HEK293 (cell line): ENCODE measurements around the gene TMEM125.

Experiments used
- CTCF ChIA-PET: fragments of 350-600 bp; formaldehyde crosslinking; extraction: SDS; loops from one replicate; lab custom pipeline; 2021; ENCODE audit warnings: antibody characterized with exemption; lab: Yijun Ruan, JAX
- POLR2A ChIA-PET: fragments of 300-600 bp; formaldehyde crosslinking; extraction: SDS; loops from one replicate; lab custom pipeline; 2020; ENCODE audit warnings: antibody characterized with exemption, inconsistent platforms; lab: Yijun Ruan, JAX
- H3K27ac ChIP-seq: fragments of 200-500 bp; sonication (Bioruptor generic); 2 replicates; pipeline ENCODE4 v1.5.1; 2014; ENCODE audit warnings: low read depth, low read length, control low read depth, inconsistent platforms; ENCODE audit errors: extremely low read depth
- H3K36me3 ChIP-seq, 2 experiments: fragments of 200-500 bp in 1 of 2; sonication (Bioruptor generic) in 1 of 2; 1 replicate in 1 of 2; 2 replicates in 1 of 2; pipeline ENCODE4 v1.5.1; 2014 to 2017; ENCODE audit warnings: inconsistent platforms in 2 of 2, low read length in 2 of 2; ENCODE audit not compliant: control insufficient read depth in 2 of 2, insufficient read depth in 1 of 2
- H3K4me1 ChIP-seq: fragments of 200-500 bp; sonication (Bioruptor generic); 2 replicates; pipeline ENCODE4 v1.5.1; 2014; ENCODE audit warnings: mild to moderate bottlenecking, low read length, inconsistent platforms; ENCODE audit not compliant: control insufficient read depth, insufficient read depth
- H3K4me3 ChIP-seq: 2 replicates; pipeline ENCODE4 v1.5.1; 2011; ENCODE audit warnings: low read depth, mild to moderate bottlenecking, control low read depth, low read length, moderate library complexity
- H3K9me3 ChIP-seq: fragments of 200-500 bp; sonication (Bioruptor generic); 2 replicates; pipeline ENCODE4 v1.5.1; 2014; ENCODE audit warnings: low read depth, low read length, inconsistent platforms; ENCODE audit not compliant: control insufficient read depth, insufficient read depth
- GLI2 ChIP-seq: fragments of 450-650 bp; formaldehyde crosslinking; IDR thresholded peaks from 2 replicates; pipeline ENCODE4; 2017; ENCODE audit warnings: missing biosample characterization, missing genetic modification characterization, low read depth, borderline replicate concordance
- KLF9 ChIP-seq: fragments of 450-650 bp; formaldehyde crosslinking; IDR thresholded peaks from 2 replicates; pipeline ENCODE4 v1.5.1; 2016; ENCODE audit warnings: missing biosample characterization, missing genetic modification characterization, low read depth
- OSR2 ChIP-seq: fragments of 450-650 bp; formaldehyde crosslinking; IDR thresholded peaks from 2 replicates; pipeline ENCODE4 v1.5.1; 2016; ENCODE audit warnings: missing biosample characterization, missing genetic modification characterization
- PRDM1 ChIP-seq: fragments of 450-650 bp; formaldehyde crosslinking; IDR thresholded peaks from 2 replicates; pipeline ENCODE4; 2016; ENCODE audit warnings: missing biosample characterization, missing genetic modification characterization
- SCRT1 ChIP-seq: fragments of 450-650 bp; formaldehyde crosslinking; IDR thresholded peaks from 2 replicates; pipeline ENCODE4 v1.5.1; 2016; ENCODE audit warnings: missing biosample characterization, missing genetic modification characterization, borderline replicate concordance
- SCRT2 ChIP-seq: fragments of 450-650 bp; formaldehyde crosslinking; IDR thresholded peaks from 2 replicates; pipeline ENCODE4 v1.5.1; 2016; ENCODE audit warnings: missing biosample characterization, missing genetic modification characterization
- ZBTB21 ChIP-seq: fragments of 450-650 bp; formaldehyde crosslinking; IDR thresholded peaks from 2 replicates; pipeline ENCODE4 v1.5.1; 2017; ENCODE audit warnings: missing biosample characterization, missing genetic modification characterization
- ZBTB7A ChIP-seq: fragments of 450-650 bp; formaldehyde crosslinking; IDR thresholded peaks from 2 replicates; pipeline ENCODE4 v1.5.1; 2016; ENCODE audit warnings: low read depth, missing biosample characterization, missing genetic modification characterization
- ZBTB8A ChIP-seq: fragments of 450-650 bp; formaldehyde crosslinking; IDR thresholded peaks from 2 replicates; pipeline ENCODE4 v1.5.1; 2016; ENCODE audit warnings: missing biosample characterization, missing genetic modification characterization
- ZEB2 ChIP-seq: fragments of 450-650 bp; formaldehyde crosslinking; IDR thresholded peaks from 2 replicates; pipeline ENCODE4 v1.5.1; 2016; ENCODE audit warnings: missing biosample characterization, missing genetic modification characterization
- ZNF114 ChIP-seq: fragments of 450-650 bp; formaldehyde crosslinking; IDR thresholded peaks from 2 replicates; pipeline ENCODE4 v1.5.0; 2017; ENCODE audit warnings: missing biosample characterization, missing genetic modification characterization
- ZNF16 ChIP-seq: fragments of 450-650 bp; formaldehyde crosslinking; IDR thresholded peaks from 2 replicates; pipeline ENCODE4 v1.5.1; 2016; ENCODE audit warnings: low read depth, missing biosample characterization, missing genetic modification characterization
- ZNF202 ChIP-seq: fragments of 450-650 bp; formaldehyde crosslinking; IDR thresholded peaks from 2 replicates; pipeline ENCODE4 v1.5.1; 2016; ENCODE audit warnings: missing biosample characterization, missing genetic modification characterization, borderline replicate concordance
- ZNF211 ChIP-seq: fragments of 450-650 bp; formaldehyde crosslinking; IDR thresholded peaks from 2 replicates; pipeline ENCODE4 v1.5.1; 2016; ENCODE audit warnings: low read depth, missing biosample characterization, missing genetic modification characterization
- ZNF266 ChIP-seq: fragments of 450-650 bp; formaldehyde crosslinking; IDR thresholded peaks from 2 replicates; pipeline ENCODE4 v1.5.1; 2016; ENCODE audit warnings: missing biosample characterization, missing genetic modification characterization, low read depth
- ZNF335 ChIP-seq: fragments of 450-650 bp; formaldehyde crosslinking; conservative IDR thresholded peaks from 2 replicates; pipeline ENCODE4 v1.5.1; 2016; ENCODE audit warnings: missing biosample characterization, missing genetic modification characterization
- ZNF426 ChIP-seq: fragments of 450-650 bp; formaldehyde crosslinking; IDR thresholded peaks from 2 replicates; pipeline ENCODE4 v1.5.1; 2017; ENCODE audit warnings: missing biosample characterization, missing genetic modification characterization, mild to moderate bottlenecking, inconsistent platforms, moderate library complexity
- ZNF561 ChIP-seq: fragments of 450-650 bp; IDR thresholded peaks from 2 replicates; pipeline ENCODE4 v1.5.1; 2018; ENCODE audit warnings: missing biosample characterization, missing genetic modification characterization, borderline replicate concordance
- ZNF621 ChIP-seq: fragments of 450-650 bp; formaldehyde crosslinking; IDR thresholded peaks from 2 replicates; pipeline ENCODE4 v1.5.1; 2017; ENCODE audit warnings: missing biosample characterization, missing genetic modification characterization
- ZNF626 ChIP-seq: fragments of 450-650 bp; sonication (Bioruptor Pico); formaldehyde crosslinking; IDR thresholded peaks from 2 replicates; pipeline ENCODE4 v1.5.1; 2018; ENCODE audit warnings: missing biosample characterization, missing genetic modification characterization, inconsistent platforms
- ZNF670 ChIP-seq: fragments of 450-650 bp; formaldehyde crosslinking; IDR thresholded peaks from 2 replicates; pipeline ENCODE4 v1.5.1; 2016; ENCODE audit warnings: missing biosample characterization, missing genetic modification characterization, low read depth
- ZXDB ChIP-seq: fragments of 450-650 bp; formaldehyde crosslinking; IDR thresholded peaks from 2 replicates; pipeline ENCODE4 v1.5.1; 2016; ENCODE audit warnings: missing biosample characterization, missing genetic modification characterization
- TF ChIP-seq, protein P1 (sequence below): fragments of 450-650 bp; formaldehyde crosslinking; optimal IDR thresholded peaks from 2 replicates; pipeline ENCODE3; 2016; ENCODE audit warnings: missing biosample characterization, mild to moderate bottlenecking, missing genetic modification characterization
- TF ChIP-seq, protein P2 (sequence below): fragments of 450-650 bp; formaldehyde crosslinking; IDR thresholded peaks from 2 replicates; pipeline ENCODE4; 2016; ENCODE audit warnings: missing biosample characterization, missing genetic modification characterization
- TF ChIP-seq, protein P3 (sequence below): fragments of 450-650 bp; formaldehyde crosslinking; IDR thresholded peaks from 2 replicates; pipeline ENCODE4 v1.5.1; 2016; ENCODE audit warnings: missing biosample characterization, missing genetic modification characterization
- TF ChIP-seq, protein P4 (sequence below): fragments of 450-650 bp; IDR thresholded peaks from 2 replicates; pipeline ENCODE4 v1.5.1; 2018; ENCODE audit warnings: missing biosample characterization, mild to moderate bottlenecking, missing genetic modification characterization
- TF ChIP-seq, protein P5 (sequence below): fragments of 450-650 bp; formaldehyde crosslinking; IDR thresholded peaks from 2 replicates; pipeline ENCODE4 v1.5.1; 2017; ENCODE audit warnings: missing biosample characterization, missing genetic modification characterization

Gene TMEM125

DNA sequence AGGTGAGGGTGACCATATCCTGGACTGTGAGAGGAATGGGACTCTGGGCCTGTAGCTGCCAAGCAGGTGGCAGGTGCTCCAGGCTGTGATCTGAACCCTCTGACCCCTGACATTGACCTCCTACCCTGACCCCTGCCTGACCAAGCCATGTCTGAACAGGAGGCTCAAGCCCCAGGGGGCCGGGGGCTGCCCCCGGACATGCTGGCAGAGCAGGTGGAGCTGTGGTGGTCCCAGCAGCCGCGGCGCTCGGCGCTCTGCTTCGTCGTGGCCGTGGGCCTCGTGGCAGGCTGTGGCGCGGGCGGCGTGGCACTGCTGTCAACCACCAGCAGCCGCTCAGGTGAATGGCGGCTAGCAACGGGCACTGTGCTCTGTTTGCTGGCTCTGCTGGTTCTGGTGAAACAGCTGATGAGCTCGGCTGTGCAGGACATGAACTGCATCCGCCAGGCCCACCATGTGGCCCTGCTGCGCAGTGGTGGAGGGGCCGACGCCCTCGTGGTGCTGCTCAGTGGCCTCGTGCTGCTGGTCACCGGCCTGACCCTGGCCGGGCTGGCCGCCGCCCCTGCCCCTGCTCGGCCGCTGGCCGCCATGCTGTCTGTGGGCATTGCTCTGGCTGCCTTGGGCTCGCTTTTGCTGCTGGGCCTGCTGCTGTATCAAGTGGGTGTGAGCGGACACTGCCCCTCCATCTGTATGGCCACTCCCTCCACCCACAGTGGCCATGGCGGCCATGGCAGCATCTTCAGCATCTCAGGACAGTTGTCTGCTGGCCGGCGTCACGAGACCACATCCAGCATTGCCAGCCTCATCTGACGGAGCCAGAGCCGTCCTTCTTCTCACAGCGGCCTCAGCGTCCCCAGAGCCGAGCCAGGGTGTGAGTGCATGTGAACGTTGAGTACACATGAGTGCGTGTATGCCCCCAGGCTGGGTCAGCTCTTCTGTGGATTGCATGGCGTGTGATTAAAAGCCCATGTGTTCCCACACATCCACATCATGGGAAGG lies 3.1 kb downstream of the TMEM125 start:
- TF ChIP-seq ZEB2 = no peak
- no peak for TF ChIP-seq KLF9
- TF ChIP-seq ZNF211 = no peak
- no peak for TF ChIP-seq ZNF426 (tag by site-specific recombination)
- TF ChIP-seq SCRT1 (tag by site-specific recombination) = no peak
- TF ChIP-seq ZNF16 = no peak
- TF ChIP-seq, protein P1, sequence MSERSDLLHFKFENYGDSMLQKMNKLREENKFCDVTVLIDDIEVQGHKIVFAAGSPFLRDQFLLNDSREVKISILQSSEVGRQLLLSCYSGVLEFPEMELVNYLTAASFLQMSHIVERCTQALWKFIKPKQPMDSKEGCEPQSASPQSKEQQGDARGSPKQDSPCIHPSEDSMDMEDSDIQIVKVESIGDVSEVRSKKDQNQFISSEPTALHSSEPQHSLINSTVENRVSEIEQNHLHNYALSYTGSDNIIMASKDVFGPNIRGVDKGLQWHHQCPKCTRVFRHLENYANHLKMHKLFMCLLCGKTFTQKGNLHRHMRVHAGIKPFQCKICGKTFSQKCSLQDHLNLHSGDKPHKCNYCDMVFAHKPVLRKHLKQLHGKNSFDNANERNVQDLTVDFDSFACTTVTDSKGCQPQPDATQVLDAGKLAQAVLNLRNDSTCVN (tag by site-specific recombination) = no peak
- TF ChIP-seq, protein P2, sequence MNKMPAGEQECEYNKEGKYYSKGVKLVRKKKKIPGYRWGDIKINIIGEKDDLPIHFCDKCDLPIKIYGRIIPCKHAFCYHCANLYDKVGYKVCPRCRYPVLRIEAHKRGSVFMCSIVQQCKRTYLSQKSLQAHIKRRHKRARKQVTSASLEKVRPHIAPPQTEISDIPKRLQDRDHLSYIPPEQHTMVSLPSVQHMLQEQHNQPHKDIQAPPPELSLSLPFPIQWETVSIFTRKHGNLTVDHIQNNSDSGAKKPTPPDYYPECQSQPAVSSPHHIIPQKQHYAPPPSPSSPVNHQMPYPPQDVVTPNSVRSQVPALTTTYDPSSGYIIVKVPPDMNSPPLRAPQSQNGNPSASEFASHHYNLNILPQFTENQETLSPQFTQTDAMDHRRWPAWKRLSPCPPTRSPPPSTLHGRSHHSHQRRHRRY (tag by site-specific recombination) = no peak
- no peak for TF ChIP-seq ZNF202 (tag by site-specific recombination)
- no peak for TF ChIP-seq ZNF266 (tag by site-specific recombination)
- no peak for TF ChIP-seq OSR2
- no peak for TF ChIP-seq ZBTB21 (tag by site-specific recombination)
- H3K36me3 ChIP-seq = no peaks in the 10 kb centered on the region
- CTCF ChIA-PET = no interaction called here
- POLR2A ChIA-PET = no interaction called here
- no peak overlapping the region for H3K27ac ChIP-seq
- H3K4me3 ChIP-seq = no peak overlapping the region
- H3K9me3 ChIP-seq = no peaks in the 10 kb centered on the region
- H3K4me1 ChIP-seq = no peaks in the 10 kb centered on the region

DNA sequence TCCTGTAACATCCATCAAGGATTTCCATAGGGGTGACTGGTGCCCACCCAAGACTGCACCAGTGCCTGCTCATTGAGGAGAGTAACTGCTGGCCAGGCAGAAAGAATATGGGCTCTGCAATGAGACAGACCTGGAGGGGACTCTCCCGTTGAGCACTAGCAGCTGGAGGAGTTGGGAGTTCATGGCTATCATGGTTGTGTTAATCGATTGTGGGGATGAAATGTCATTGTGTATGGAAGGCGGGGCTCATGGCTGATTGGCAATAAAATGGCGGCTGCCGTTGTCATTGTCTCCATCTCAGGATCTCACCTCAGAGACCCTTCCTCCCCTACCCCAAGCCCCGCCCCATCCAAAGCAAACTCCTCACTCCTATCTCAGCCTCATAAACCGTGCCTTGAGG lies 3.9 kb downstream of the TMEM125 start:
- Histone ChIP-seq H3K4me3 (no peak overlapping the region), H3K4me1 (no peaks in the 10 kb centered on the region)
- POLR2A ChIA-PET = no interaction called here
- TF ChIP-seq ZNF621 (tag by site-specific recombination) (no peak), SCRT2 (no peak), ZNF335 (tag by site-specific recombination) (no peak), OSR2 (no peak), ZXDB (tag by site-specific recombination) (no peak), PRDM1 (tag by site-specific recombination) (no peak), ZNF670 (tag by site-specific recombination) (no peak), ZNF114 (tag by site-specific recombination) (no peak), ZNF626 (tag by site-specific recombination) (no peak), ZNF561 (no peak), GLI2 (tag by site-specific recombination) (no peak), ZBTB7A (no peak), ZBTB8A (tag by site-specific recombination) (no peak)
- TF ChIP-seq, protein P3, sequence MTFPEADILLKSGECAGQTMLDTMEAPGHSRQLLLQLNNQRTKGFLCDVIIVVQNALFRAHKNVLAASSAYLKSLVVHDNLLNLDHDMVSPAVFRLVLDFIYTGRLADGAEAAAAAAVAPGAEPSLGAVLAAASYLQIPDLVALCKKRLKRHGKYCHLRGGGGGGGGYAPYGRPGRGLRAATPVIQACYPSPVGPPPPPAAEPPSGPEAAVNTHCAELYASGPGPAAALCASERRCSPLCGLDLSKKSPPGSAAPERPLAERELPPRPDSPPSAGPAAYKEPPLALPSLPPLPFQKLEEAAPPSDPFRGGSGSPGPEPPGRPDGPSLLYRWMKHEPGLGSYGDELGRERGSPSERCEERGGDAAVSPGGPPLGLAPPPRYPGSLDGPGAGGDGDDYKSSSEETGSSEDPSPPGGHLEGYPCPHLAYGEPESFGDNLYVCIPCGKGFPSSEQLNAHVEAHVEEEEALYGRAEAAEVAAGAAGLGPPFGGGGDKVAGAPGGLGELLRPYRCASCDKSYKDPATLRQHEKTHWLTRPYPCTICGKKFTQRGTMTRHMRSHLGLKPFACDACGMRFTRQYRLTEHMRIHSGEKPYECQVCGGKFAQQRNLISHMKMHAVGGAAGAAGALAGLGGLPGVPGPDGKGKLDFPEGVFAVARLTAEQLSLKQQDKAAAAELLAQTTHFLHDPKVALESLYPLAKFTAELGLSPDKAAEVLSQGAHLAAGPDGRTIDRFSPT (tag by site-specific recombination) = no peak
- TF ChIP-seq, protein P4, sequence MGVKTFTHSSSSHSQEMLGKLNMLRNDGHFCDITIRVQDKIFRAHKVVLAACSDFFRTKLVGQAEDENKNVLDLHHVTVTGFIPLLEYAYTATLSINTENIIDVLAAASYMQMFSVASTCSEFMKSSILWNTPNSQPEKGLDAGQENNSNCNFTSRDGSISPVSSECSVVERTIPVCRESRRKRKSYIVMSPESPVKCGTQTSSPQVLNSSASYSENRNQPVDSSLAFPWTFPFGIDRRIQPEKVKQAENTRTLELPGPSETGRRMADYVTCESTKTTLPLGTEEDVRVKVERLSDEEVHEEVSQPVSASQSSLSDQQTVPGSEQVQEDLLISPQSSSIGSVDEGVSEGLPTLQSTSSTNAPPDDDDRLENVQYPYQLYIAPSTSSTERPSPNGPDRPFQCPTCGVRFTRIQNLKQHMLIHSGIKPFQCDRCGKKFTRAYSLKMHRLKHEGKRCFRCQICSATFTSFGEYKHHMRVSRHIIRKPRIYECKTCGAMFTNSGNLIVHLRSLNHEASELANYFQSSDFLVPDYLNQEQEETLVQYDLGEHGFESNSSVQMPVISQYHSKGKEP (tag by site-specific recombination) = no peak
- TF ChIP-seq, protein P5, sequence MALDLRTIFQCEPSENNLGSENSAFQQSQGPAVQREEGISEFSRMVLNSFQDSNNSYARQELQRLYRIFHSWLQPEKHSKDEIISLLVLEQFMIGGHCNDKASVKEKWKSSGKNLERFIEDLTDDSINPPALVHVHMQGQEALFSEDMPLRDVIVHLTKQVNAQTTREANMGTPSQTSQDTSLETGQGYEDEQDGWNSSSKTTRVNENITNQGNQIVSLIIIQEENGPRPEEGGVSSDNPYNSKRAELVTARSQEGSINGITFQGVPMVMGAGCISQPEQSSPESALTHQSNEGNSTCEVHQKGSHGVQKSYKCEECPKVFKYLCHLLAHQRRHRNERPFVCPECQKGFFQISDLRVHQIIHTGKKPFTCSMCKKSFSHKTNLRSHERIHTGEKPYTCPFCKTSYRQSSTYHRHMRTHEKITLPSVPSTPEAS = no peak
- TF ChIP-seq, all 188 proteins: peak for 0
- CTCF ChIA-PET = no interaction called here
- Histone ChIP-seq H3K9me3 (no peaks in the 10 kb centered on the region), H3K27ac (no peak overlapping the region), H3K36me3 (no peaks in the 10 kb centered on the region)
